GM12873 (cell line): ENCODE data around the gene CDH18.

Experiments
- TF ChIP-seq, protein P1 (sequence below): IDR thresholded peaks from 2 replicates; pipeline ENCODE4 v1.5.1; 2012; ENCODE audit warnings: low read depth, mild to moderate bottlenecking, moderate library complexity, low read length, control low read depth; ENCODE audit not compliant: insufficient read depth; ENCODE audit errors: missing control alignments

Gene CDH18

DNA sequence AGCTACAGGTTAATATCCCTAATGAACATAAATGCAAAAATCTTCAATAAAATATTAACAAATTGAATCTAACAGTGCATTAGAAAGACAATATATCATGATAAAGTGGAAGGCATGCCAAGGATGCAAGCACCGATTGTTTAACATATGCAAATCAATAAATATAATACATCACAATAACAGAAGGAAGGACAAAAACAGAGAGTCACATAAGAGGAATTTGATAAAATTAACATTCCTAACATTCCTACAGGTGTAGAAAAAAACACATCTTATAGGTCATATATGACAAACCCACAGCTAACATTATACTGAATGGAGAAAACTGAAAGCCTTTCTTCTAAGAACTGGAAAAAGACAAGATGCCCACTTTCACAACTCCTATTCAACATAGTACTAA is 297.0 kb downstream of the CDH18 start:
- TF ChIP-seq, protein P1, sequence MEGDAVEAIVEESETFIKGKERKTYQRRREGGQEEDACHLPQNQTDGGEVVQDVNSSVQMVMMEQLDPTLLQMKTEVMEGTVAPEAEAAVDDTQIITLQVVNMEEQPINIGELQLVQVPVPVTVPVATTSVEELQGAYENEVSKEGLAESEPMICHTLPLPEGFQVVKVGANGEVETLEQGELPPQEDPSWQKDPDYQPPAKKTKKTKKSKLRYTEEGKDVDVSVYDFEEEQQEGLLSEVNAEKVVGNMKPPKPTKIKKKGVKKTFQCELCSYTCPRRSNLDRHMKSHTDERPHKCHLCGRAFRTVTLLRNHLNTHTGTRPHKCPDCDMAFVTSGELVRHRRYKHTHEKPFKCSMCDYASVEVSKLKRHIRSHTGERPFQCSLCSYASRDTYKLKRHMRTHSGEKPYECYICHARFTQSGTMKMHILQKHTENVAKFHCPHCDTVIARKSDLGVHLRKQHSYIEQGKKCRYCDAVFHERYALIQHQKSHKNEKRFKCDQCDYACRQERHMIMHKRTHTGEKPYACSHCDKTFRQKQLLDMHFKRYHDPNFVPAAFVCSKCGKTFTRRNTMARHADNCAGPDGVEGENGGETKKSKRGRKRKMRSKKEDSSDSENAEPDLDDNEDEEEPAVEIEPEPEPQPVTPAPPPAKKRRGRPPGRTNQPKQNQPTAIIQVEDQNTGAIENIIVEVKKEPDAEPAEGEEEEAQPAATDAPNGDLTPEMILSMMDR, result no peak

DNA sequence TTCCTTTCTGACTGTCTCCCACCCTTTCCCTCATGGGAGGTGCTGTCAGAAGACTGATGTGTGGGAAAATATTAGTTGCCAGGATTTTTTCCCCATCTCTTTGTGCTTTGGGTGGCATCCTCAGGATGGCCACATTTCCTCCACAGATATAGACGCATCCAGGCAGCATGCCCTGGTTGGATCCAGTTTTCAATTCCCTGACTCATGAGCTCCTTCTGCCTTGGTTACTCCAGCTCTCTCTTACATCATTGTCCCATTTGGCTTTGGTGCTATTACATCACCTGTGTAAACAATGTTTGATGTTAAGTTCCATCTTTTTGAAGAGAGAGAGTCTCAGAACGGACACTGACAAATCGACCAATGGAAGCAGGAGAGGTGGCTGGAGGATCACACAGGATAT is 302.5 kb downstream of the CDH18 start:
- TF ChIP-seq, protein P1, result no peak

DNA sequence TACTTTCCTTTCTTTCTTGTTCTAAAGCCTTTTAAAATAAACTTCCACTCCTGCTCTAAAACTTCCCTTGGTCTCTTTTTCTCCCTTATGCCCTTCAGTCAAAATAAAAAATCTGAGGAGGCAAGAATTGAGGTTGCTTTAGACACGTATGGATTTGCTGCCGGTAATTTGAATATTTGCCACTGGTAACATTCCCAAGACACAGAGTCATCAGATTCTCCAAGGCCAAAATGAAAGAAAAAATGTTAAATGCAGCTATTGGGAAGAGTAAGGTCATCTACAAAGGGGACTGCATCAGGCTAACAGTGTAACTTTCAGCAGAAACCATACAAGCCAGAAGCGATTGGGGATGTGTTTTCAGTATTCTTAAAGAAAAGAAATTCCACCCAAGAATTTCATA is 311.1 kb downstream of the CDH18 start:
- TF ChIP-seq, protein P1, result no peak

DNA sequence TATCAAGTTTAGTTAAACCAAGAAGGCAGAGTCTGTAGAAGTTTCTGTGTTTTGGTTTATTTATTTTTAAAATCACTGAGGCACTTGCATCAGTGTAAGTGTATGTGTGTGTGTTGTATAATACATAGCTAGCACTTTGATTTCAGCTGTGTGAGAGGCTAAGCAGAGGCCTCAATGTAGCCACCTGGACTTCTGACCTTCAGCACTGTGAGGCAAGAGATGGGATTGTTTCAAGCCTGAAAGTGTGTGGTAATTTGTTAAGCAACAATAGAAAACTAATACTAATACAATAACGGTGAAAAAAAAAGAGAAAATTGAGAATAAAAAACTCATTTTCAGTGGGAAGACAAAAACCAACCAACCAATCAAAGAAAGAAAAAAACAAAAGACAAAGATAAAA is 327.3 kb downstream of the CDH18 start:
- TF ChIP-seq, protein P1, result no peak

DNA sequence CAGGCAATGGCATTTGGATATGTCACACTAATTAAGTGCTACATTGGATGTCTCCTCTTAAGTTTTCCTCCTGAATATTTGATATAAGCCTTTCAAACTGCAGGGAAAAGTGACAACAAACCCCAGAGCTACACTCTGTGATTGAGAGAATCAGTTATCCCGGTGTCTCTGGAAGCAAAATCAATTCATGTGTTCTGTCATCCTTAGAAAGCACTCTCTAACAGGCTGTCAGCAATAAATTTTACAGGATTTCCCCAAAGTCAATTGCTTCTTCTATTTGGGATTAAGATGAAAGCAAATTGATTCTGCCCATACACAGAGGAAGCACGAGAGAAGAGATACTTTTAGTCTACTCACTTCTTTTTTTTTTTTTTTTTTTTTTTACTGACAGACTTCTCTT is 332.4 kb downstream of the CDH18 start:
- TF ChIP-seq, protein P1, result no peak

DNA sequence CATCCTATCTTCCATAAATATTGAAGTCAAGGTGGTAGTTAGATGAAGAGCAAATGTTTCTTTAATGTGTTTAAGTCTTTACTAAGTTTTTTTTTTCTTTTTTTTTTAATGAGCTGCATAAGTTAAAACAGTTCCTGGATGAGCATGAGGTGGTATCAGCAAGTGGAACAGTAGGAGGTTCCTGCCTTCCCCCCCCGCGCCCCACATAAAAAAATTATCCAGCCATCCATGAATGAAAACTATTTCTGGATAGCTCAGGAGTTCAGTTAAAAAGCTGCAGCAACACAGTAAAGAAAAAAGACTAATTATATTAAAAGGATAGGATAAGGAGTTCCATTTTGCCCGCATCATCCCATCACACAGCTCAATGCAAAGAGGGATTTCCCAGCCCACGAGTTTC is 349.5 kb downstream of the CDH18 start:
- TF ChIP-seq, protein P1, result no peak

DNA sequence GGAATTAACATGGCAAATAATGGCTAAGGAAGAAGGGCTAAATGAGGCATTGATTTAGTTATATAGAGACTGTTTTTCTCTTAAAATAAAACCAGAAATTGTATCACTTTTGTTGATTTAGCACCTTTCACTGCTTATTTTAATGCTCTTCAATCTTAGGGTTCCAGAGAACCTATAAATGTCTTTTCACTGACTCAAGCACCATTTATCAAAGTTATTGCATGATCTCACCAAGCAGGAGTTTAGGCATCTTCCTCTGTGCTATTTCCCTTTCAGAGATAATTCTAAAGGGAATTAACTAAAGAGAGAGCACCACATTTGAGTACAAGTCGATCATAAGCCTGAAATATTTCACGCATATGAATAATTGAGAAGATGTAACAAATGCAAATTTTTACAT is 357.1 kb downstream of the CDH18 start:
- TF ChIP-seq, protein P1, result no peak
